Progenitor cell of endocrine pancreas (in vitro differentiated cells): ENCODE measurements around the gene COL4A1. TPM values are rescaled to one million over a fixed set of nuclear protein-coding genes. Genes with fewer than 3 reads are reported as not detected.

ENCODE experiments used
- DNase-seq: peaks from one replicate; pipeline ENCODE4 v3.0.0; 2021; ENCODE audit warnings: low spot score; ENCODE audit not compliant: unreplicated experiment
- H3K27ac Mint-ChIP-seq: 2 replicates; pipeline ENCODE4 v1.8.0; 2021; ENCODE audit warnings: mild to moderate bottlenecking, moderate library complexity, mixed read lengths
- H3K27me3 Mint-ChIP-seq: 2 replicates; pipeline ENCODE4 v1.8.0; 2021; ENCODE audit warnings: mixed read lengths
- H3K36me3 Mint-ChIP-seq: 2 replicates; pipeline ENCODE4 v1.8.0; 2022; ENCODE audit warnings: mixed read lengths; ENCODE audit not compliant: insufficient read depth
- H3K4me1 Mint-ChIP-seq: 2 replicates; pipeline ENCODE4 v1.8.0; 2021; ENCODE audit warnings: low read depth, mixed read lengths
- H3K4me3 Mint-ChIP-seq: 2 replicates; pipeline ENCODE4 v1.8.0; 2021; ENCODE audit warnings: low read depth, mild to moderate bottlenecking, moderate library complexity, mixed read lengths
- H3K9me3 Mint-ChIP-seq: 2 replicates; pipeline ENCODE4 v1.8.0; 2021; ENCODE audit warnings: low read depth, mixed read lengths
- total RNA-seq: library from RNA; stranded (reverse); gene quantifications from 2 replicates; pipeline ENCODE4 v1.2.1, GENCODE V29; 2021
- TF ChIP-seq, protein P1 (sequence below): fragments of 200-600 bp; sonication (generic); IDR thresholded peaks from one replicate; pipeline ENCODE4 v1.5.0; 2021; ENCODE audit warnings: antibody characterized with exemption, mild to moderate bottlenecking; ENCODE audit not compliant: unreplicated experiment

COL4A1 gene
- total RNA-seq, 1 donor from 2014 or later = 81.3 TPM

GRCh38 chr13:110340812-110341444 is 34.0 kb upstream of the COL4A1 start:
- H3K36me3 Mint-ChIP-seq = no peaks in the 10 kb centered on the region

DNA sequence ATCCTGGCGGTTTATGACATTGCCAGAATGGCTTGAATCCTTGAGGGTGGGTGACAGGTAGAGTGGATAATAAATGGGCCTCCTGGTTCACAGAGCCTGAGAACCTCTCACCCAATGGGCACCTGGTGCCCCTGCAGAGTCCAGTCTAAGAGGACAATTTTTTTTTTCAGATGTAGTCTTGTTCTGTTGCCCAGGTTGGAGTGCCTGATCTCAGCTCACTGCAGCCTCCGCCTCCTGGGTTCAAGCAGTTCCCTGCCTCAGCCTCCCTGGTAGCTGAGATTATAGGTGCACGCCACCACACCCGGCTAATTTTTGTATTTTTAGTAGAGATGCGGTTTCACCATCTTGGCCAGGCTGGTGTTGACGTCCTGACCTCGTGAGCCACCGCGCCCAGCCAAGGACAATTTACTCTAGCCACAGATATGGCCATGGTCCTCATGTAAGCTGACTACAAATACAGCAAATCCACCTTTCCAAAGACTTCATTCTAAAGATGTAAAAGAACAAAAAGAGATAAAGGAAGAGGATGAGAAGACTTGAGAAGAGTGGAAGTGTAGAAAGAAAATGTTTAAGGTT is 33.1 kb upstream of the COL4A1 start:
- Mint-ChIP-seq H3K36me3 (no peaks in the 10 kb centered on the region), H3K4me3 (no peak overlapping the region), H3K4me1 (peaks cover 12% of the 10 kb centered on the region), H3K27ac (no peak overlapping the region), H3K27me3 (no peaks in the 10 kb centered on the region), H3K9me3 (no peaks in the 10 kb centered on the region)
- DNase-seq = no peak
- TF ChIP-seq, protein P1, sequence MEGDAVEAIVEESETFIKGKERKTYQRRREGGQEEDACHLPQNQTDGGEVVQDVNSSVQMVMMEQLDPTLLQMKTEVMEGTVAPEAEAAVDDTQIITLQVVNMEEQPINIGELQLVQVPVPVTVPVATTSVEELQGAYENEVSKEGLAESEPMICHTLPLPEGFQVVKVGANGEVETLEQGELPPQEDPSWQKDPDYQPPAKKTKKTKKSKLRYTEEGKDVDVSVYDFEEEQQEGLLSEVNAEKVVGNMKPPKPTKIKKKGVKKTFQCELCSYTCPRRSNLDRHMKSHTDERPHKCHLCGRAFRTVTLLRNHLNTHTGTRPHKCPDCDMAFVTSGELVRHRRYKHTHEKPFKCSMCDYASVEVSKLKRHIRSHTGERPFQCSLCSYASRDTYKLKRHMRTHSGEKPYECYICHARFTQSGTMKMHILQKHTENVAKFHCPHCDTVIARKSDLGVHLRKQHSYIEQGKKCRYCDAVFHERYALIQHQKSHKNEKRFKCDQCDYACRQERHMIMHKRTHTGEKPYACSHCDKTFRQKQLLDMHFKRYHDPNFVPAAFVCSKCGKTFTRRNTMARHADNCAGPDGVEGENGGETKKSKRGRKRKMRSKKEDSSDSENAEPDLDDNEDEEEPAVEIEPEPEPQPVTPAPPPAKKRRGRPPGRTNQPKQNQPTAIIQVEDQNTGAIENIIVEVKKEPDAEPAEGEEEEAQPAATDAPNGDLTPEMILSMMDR = no peak

More at GRCh38 chr13:110340812-110341444, 34.0 kb upstream of the COL4A1 start:
- Mint-ChIP-seq H3K27me3 (no peaks in the 10 kb centered on the region), H3K4me3 (no peak overlapping the region), H3K27ac (no peak overlapping the region), H3K4me1 (peaks cover 12% of the 10 kb centered on the region), H3K9me3 (no peaks in the 10 kb centered on the region)
- DNase-seq = no peak
- TF ChIP-seq, protein P1 = no peak

DNA sequence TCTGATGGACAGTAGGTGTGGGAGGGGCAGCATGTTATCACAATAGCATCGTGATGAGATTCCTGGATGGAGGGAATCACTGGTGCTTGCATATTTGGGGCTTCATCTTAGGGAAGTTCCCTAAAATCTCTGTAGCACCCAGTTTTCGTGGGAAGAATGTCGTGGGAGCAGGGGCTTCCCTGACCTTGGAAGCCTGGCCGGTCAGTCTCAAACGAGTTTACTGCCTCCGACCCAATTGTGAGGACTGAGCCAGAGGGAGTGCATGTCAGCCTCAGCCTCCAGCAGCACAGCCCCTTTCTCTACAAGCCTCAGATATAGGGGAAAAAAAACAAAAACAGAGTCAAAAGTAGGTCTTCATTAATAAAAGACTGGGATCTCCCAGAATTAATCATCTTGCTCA is 32.3 kb upstream of the COL4A1 start:
- H3K4me1 Mint-ChIP-seq = peaks cover 12% of the 10 kb centered on the region
- H3K9me3 Mint-ChIP-seq = no peaks in the 10 kb centered on the region
- DNase-seq = no peak
- TF ChIP-seq, protein P1 = no peak
- no peak overlapping the region for H3K27ac Mint-ChIP-seq
- no peak overlapping the region for H3K4me3 Mint-ChIP-seq
- H3K27me3 Mint-ChIP-seq = no peaks in the 10 kb centered on the region
- no peaks in the 10 kb centered on the region for H3K36me3 Mint-ChIP-seq

DNA sequence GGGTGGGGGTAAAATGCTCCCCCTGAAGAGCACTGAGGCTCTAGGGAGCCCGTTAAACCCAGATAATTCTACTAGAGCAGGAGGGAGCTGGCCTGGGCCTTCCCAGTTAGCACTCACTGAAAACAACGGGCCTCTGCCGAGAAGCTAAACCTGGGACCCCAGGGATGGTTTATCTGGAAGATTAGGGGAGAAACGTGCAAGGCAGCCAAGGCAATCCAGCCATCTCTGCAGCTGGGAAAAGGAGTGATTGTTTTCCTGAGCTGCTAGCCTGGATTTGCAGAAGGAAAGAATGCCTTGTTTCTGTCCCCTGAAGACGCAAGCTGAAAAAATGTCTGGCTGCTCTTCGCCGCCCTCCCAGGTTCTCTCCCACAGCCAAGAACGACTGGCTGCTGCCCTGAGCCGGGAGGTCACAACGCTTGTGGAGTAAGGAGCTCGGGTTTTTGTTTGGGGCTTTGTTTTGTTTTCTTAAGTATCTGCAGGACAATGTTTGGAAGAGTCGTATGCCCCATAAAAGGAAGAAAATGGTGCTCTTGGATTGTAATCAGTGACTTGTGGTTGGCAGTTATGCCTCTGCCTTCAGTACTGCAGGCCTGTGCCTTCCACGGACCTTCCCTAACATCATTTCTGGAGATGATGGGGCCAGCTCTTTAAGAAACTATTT is 31.6 kb upstream of the COL4A1 start:
- Mint-ChIP-seq H3K27me3 (no peaks in the 10 kb centered on the region), H3K9me3 (no peaks in the 10 kb centered on the region), H3K4me3 (no peak overlapping the region), H3K36me3 (no peaks in the 10 kb centered on the region), H3K4me1 (peaks cover 12% of the 10 kb centered on the region), H3K27ac (no peak overlapping the region)
- TF ChIP-seq, protein P1 = no peak
- no peak for DNase-seq

DNA sequence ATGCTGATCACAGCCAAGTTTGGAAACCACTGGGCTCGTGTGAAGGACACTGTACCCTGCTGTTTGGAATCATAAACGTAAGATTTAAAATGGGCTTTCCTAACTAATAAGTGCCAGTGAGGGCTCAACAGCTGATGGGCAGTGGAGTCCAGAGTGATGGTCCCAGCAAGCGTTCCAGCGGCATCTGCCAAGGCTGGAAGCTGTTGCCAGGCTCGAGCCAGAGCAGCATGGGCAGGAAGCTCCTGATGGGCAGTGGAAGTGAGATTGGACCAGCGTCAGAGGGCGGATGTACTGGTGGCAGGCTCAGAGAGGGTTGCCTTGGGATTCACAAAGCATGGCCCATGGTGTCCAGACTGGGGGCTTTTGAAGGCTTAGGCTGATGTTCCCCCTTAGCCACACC is 30.3 kb upstream of the COL4A1 start:
- H3K4me3 Mint-ChIP-seq = no peak overlapping the region
- peaks cover 12% of the 10 kb centered on the region for H3K4me1 Mint-ChIP-seq
- no peak for DNase-seq
- TF ChIP-seq, protein P1 = no peak
- no peak overlapping the region for H3K27ac Mint-ChIP-seq
- no peaks in the 10 kb centered on the region for H3K9me3 Mint-ChIP-seq
- H3K36me3 Mint-ChIP-seq = no peaks in the 10 kb centered on the region
- H3K27me3 Mint-ChIP-seq = no peaks in the 10 kb centered on the region
